MM.1S (cell line): ENCODE results near the gene CDON.

Experiments
- CTCF ChIP-seq: fragments of 300-600 bp; sonication (generic); IDR thresholded peaks from 2 replicates; pipeline ENCODE4 v1.5.1; 2016; ENCODE audit warnings: antibody characterized with exemption, low read length, mixed read lengths
- EZH2 ChIP-seq: fragments of 300-600 bp; sonication (generic); optimal IDR thresholded peaks from 2 replicates; pipeline ENCODE3; 2017; ENCODE audit warnings: low read depth, mild to moderate bottlenecking, antibody characterized with exemption, low read length, mixed read lengths

DNA sequence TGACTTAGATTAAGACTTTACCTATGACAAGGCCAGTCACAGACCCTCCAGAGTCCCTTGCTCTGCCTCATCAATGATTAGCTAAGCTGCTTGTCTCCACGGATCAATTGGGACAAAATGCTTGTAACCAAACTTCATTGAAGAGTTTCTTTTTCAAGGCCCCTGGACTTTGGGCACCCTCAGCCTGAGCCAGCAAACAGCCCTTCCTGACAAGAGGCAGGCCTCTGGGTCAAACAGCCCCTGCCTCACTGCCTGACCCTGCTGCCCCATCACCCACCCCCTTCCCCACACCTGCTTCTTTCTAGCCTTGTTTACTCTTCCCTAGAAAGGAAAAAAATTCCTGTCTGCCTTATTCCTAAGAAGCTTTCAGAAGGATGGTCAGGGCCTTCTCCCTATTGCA is 26.3 kb upstream of the CDON start:
- no peak for TF ChIP-seq EZH2
- no peak for TF ChIP-seq CTCF
